ENCODE results near the gene RNF224. TPM values are rescaled to one million over a fixed set of nuclear protein-coding genes. Genes with fewer than 3 reads are reported as not detected.

Gene RNF224
- polyA plus RNA-seq, 2 of the 4 experiments (the other 2 are of a cell fraction) = 0.04 TPM; not detected in 1

- Histone ChIP-seq H3K27ac (no peak overlapping the region), H3K4me3 (no peak overlapping the region), H3K4me2 (no peak overlapping the region), H3K4me1 (peaks cover 10% of the 10 kb centered on the region), H3K9me3 (no peaks in the 10 kb centered on the region)
- POLR2A ChIA-PET = interaction anchor here (1.0 kb wide), 1 partner anchor 23 kb away, joined by 4 read pairs; no protein-coding TSS in a partner anchor
- DNase-seq (ENCODE audit: low read depth in 1 of 2, low spot score in 1 of 2) (no peak), FAIRE-seq (no peak), ATAC-seq (no peak)
- CTCF ChIA-PET = interaction anchor here (1.1 to 17.1 kb wide), 3 partner anchors 10 to 23 kb away, joined by 3 to 236 read pairs (median 43); partner anchors contain the start of gene TUBB4B
- TF ChIP-seq ZSCAN20 (CRISPR knock-in tag; IDR thresholded peaks at IDR 0.05) (no peak), CHD2 (IDR thresholded peaks at IDR 0.05; ENCODE audit: low read length, partially characterized antibody) (no peak), HDAC2 (IDR thresholded peaks at IDR 0.05) (no peak), CEBPB (IDR thresholded peaks at IDR 0.05) (no peak), TP53 (CRISPR knock-in tag; IDR thresholded peaks at IDR 0.05) (no peak), PHF8 (IDR thresholded peaks at IDR 0.05; ENCODE audit: borderline replicate concordance, low read depth) (no peak), ELK1 (IDR thresholded peaks at IDR 0.05; ENCODE audit: low read depth, low read length) (no peak), MAX (IDR thresholded peaks at IDR 0.05) (no peak), RFX5 (IDR thresholded peaks at IDR 0.05) (no peak), KDM1A (IDR thresholded peaks at IDR 0.05; ENCODE audit: low read depth) (no peak), NR3C1 (IDR thresholded peaks at IDR 0.05) (no peak), HOXB13 (CRISPR knock-in tag; IDR thresholded peaks at IDR 0.05; ENCODE audit: low read depth) (no peak), HEYL (CRISPR knock-in tag; IDR thresholded peaks at IDR 0.05) (no peak), E2F6 (IDR thresholded peaks at IDR 0.05; ENCODE audit: borderline replicate concordance, low read depth) (no peak), RCOR1 (IDR thresholded peaks at IDR 0.05; ENCODE audit: low read depth, low read length) (no peak), GATA3 (IDR thresholded peaks at IDR 0.05; ENCODE audit: borderline replicate concordance) (no peak)
- 80% methylated on average over 10 of the region's 10 CpGs for WGBS (ENCODE audit: missing lambda C conversion rate)
These were observed 36.2 kb downstream of the RNF224 start for GRCh38 chr9:137263506-137263905.

- no peaks in the 10 kb centered on the region for H3K9me3 ChIP-seq
- no peak overlapping the region for H3K27ac ChIP-seq
- ATAC-seq (no peak), FAIRE-seq (no peak), DNase-seq (ENCODE audit: low read depth in 1 of 2, low spot score in 1 of 2) (no peak)
- peaks cover 15% of the 10 kb centered on the region for H3K4me1 ChIP-seq
- H3K4me2 ChIP-seq = no peak overlapping the region
- H3K4me3 ChIP-seq = no peak overlapping the region
- TF ChIP-seq POLR2AphosphoS2 (conservative IDR thresholded peaks at IDR 0.05; ENCODE audit: low read length) (no peak), HMGXB4 (CRISPR knock-in tag; IDR thresholded peaks at IDR 0.05; ENCODE audit: borderline replicate concordance) (no peak), RFX5 (IDR thresholded peaks at IDR 0.05) (no peak), CHD2 (IDR thresholded peaks at IDR 0.05; ENCODE audit: low read length, partially characterized antibody) (no peak), MAFK (IDR thresholded peaks at IDR 0.05; ENCODE audit: partially characterized antibody) (no peak), RNF2 (IDR thresholded peaks at IDR 0.05; ENCODE audit: borderline replicate concordance, low read depth) (no peak), BHLHE40 (IDR thresholded peaks at IDR 0.05; ENCODE audit: low read depth, low read length) (no peak), MAZ (IDR thresholded peaks at IDR 0.05; ENCODE audit: borderline replicate concordance, low read depth, low read length) (no peak), HES2 (IDR thresholded peaks at IDR 0.05) (no peak), EHMT2 (IDR thresholded peaks at IDR 0.05; ENCODE audit: low read depth) (no peak), ESRRA (IDR thresholded peaks at IDR 0.05; ENCODE audit: borderline replicate concordance, low read length) (no peak), HOXB13 (CRISPR knock-in tag; IDR thresholded peaks at IDR 0.05; ENCODE audit: low read depth) (no peak)
- ChIA-PET CTCF (interaction anchor here (1.1 to 17.1 kb wide), 6 partner anchors 9 to 75 kb away, joined by 3 to 236 read pairs (median 4); partner anchors contain the start of gene TUBB4B), POLR2A (interaction anchor here (0.9 kb wide), 1 partner anchor 23 kb away, joined by 3 read pairs; no protein-coding TSS in a partner anchor)
- 95% methylated on average over 21 of the region's 22 CpGs for WGBS (ENCODE audit: missing lambda C conversion rate)
These were observed 36.8 kb downstream of the RNF224 start for GRCh38 chr9:137264067-137264466.
